Measurements from ENCODE around the gene ELAVL4.

The ELAVL4 gene

GRCh38 chr1:50180367-50180766 lies 71.6 kb downstream of the ELAVL4 start:
- DNase-seq, result no peak

- no peak for DNase-seq
Measured at GRCh38 chr1:50181027-50181663, 72.4 kb downstream of the ELAVL4 start.

GRCh38 chr1:50183378-50184133 lies 74.8 kb downstream of the ELAVL4 start:
- DNase-seq, result no peak

- no peak for DNase-seq
Measured at GRCh38 chr1:50189369-50189768, 80.6 kb downstream of the ELAVL4 start.

GRCh38 chr1:50193002-50193401 lies 84.3 kb downstream of the ELAVL4 start:
- DNase-seq, result no peak

GRCh38 chr1:50195205-50195604 lies 86.5 kb downstream of the ELAVL4 start:
- no peak for DNase-seq

GRCh38 chr1:50196081-50196480 lies 87.4 kb downstream of the ELAVL4 start:
- no peak for DNase-seq

- DNase-seq, result no peak
Measured at GRCh38 chr1:50197216-50197615, 88.5 kb downstream of the ELAVL4 start.

- DNase-seq, result no peak
Measured at GRCh38 chr1:50208315-50208714, 99.6 kb downstream of the ELAVL4 start.

GRCh38 chr1:50208756-50209155 lies 100.0 kb downstream of the ELAVL4 start:
- no peak for DNase-seq

GRCh38 chr1:50209749-50210148 lies 101.0 kb downstream of the ELAVL4 start:
- no peak for DNase-seq

- no peak for DNase-seq
Measured at GRCh38 chr1:50213505-50213904, 104.8 kb downstream of the ELAVL4 start.

GRCh38 chr1:50214717-50215116 lies 106.0 kb downstream of the ELAVL4 start:
- no peak for DNase-seq

- no peak for DNase-seq
Measured at GRCh38 chr1:50218344-50219120, 109.8 kb downstream of the ELAVL4 start.

GRCh38 chr1:50228871-50229384 lies 120.2 kb downstream of the ELAVL4 start:
- no peak for DNase-seq

- no peak for DNase-seq
Measured at GRCh38 chr1:50231209-50231608, 122.5 kb downstream of the ELAVL4 start.

GRCh38 chr1:50232336-50232735 lies 123.6 kb downstream of the ELAVL4 start:
- no peak for DNase-seq

- DNase-seq, result no peak
Measured at GRCh38 chr1:50236656-50237055, 127.9 kb downstream of the ELAVL4 start.

GRCh38 chr1:50237056-50237455 lies 128.3 kb downstream of the ELAVL4 start:
- DNase-seq, result no peak

GRCh38 chr1:50243939-50244338 lies 135.2 kb downstream of the ELAVL4 start:
- DNase-seq, result no peak

- DNase-seq, result no peak
Measured at GRCh38 chr1:50246869-50247268, 138.1 kb downstream of the ELAVL4 start.

GRCh38 chr1:50251702-50252101 lies 143.0 kb downstream of the ELAVL4 start:
- DNase-seq, result no peak

- DNase-seq, result no peak
Measured at GRCh38 chr1:50252196-50252595, 143.5 kb downstream of the ELAVL4 start.

All from activated CD4-positive, alpha-beta T cell treated with anti-CD3 and anti-CD28 coated beads, Interleukin-2, amount 50 U/mL, for 1 hour (primary cell).